Panc1 (cell line): Measurements from ENCODE around the gene YDJC. TPM values are rescaled to one million over a fixed set of nuclear protein-coding genes. Genes with fewer than 3 reads are reported as not detected.

Experiments used
- ATAC-seq: fragments of 200-7000 bp; cut with Tn5 transposase; 2 replicates; pipeline ENCODE4 v1.9.1; 2020; ENCODE audit warnings: mild to moderate bottlenecking, moderate library complexity
- BruUV-seq: library from RNA; stranded (reverse); fragments of 400-500 nt; replicated peaks from 2 replicates; lab custom pipeline; 2021; lab: Mats Ljungman, UMichigan
- CTCF ChIA-PET: fragments of 300-600 bp; sonication (Branson Sonifier 250); formaldehyde crosslinking; loops from one replicate; lab custom pipeline; 2022; ENCODE audit warnings: antibody characterized with exemption; lab: Charles Lee
- POLR2A ChIA-PET: fragments of 300-600 bp; sonication (Branson Sonifier 250); formaldehyde crosslinking; loops from one replicate; lab custom pipeline; 2022; ENCODE audit warnings: antibody characterized with exemption; lab: Charles Lee
- DNase-seq: peaks from one replicate; pipeline ENCODE4 v3.0.0-alpha.2; 2010; ENCODE audit warnings: low read depth, low spot score
- H3K27ac ChIP-seq: 2 replicates; pipeline ENCODE4 v1.5.1; 2011; ENCODE audit warnings: mild to moderate bottlenecking, low read length, inconsistent platforms
- H3K27me3 ChIP-seq: fragments of 200-500 bp; sonication (Bioruptor generic); 2 replicates; pipeline ENCODE4 v1.6.0; 2014; ENCODE audit warnings: low read length, inconsistent platforms; ENCODE audit not compliant: control insufficient read depth, insufficient read depth
- H3K36me3 ChIP-seq: fragments of 200-500 bp; sonication (Bioruptor generic); 2 replicates; pipeline ENCODE4 v1.5.1; 2014; ENCODE audit warnings: inconsistent platforms, mild to moderate bottlenecking, low read length, moderate library complexity; ENCODE audit not compliant: control insufficient read depth, insufficient read depth
- H3K4me1 ChIP-seq: 2 replicates; pipeline ENCODE4 v1.5.1; 2011; ENCODE audit warnings: inconsistent platforms, mild to moderate bottlenecking, low read length, moderate library complexity; ENCODE audit not compliant: control insufficient read depth, insufficient read depth
- H3K4me3 ChIP-seq, 2 experiments: 2 replicates each; pipeline ENCODE4 v1.5.1; 2011 to 2012; ENCODE audit warnings: low read depth in 2 of 2, low read length in 2 of 2, mild to moderate bottlenecking in 2 of 2, inconsistent platforms in 1 of 2, moderate library complexity in 1 of 2
- H3K9me3 ChIP-seq: fragments of 200-500 bp; sonication (Bioruptor generic); 2 replicates; pipeline ENCODE4 v1.5.1; 2014; ENCODE audit warnings: low read depth, mild to moderate bottlenecking, inconsistent platforms, low read length, moderate library complexity; ENCODE audit not compliant: control insufficient read depth, insufficient read depth
- CTCF ChIP-seq: fragments of 450-650 bp; IDR thresholded peaks from 2 replicates; pipeline ENCODE4 v1.5.1; 2017; ENCODE audit warnings: mild to moderate bottlenecking
- POLR2AphosphoS5 ChIP-seq: IDR thresholded peaks from 2 replicates; pipeline ENCODE4 v1.6.1; 2012; ENCODE audit warnings: mild to moderate bottlenecking, low read depth, low read length, moderate library complexity
- REST ChIP-seq, 2 experiments: IDR thresholded peaks; 2 replicates each; pipeline ENCODE4 v1.6.1; 2011 to 2012; ENCODE audit warnings: low read depth in 2 of 2, control low read depth in 1 of 2, low read length in 1 of 2, mild to moderate bottlenecking in 1 of 2, moderate library complexity in 1 of 2; ENCODE audit not compliant: insufficient read depth in 1 of 2
- SIN3A ChIP-seq: IDR thresholded peaks from 2 replicates; pipeline ENCODE4 v1.6.1; 2012; ENCODE audit warnings: low read depth, mild to moderate bottlenecking, low read length, moderate library complexity, borderline replicate concordance; ENCODE audit not compliant: insufficient read depth
- TCF7L2 ChIP-seq: IDR thresholded peaks from 2 replicates; pipeline ENCODE4 v1.6.1; 2011; ENCODE audit warnings: mild to moderate bottlenecking, low read depth, low read length, inconsistent platforms
- in situ Hi-C: cut with HindIII; loops from 2 replicates; pipeline ENCODE4 v1.10.0; 2016; ENCODE audit warnings: low sequenced_read_pairs, low pct_unique_long_range_greater_than_20kb
- intact Hi-C: fragments of 100-400 bp; cut with micrococcal nuclease; formaldehyde crosslinking; loops from one replicate; pipeline ENCODE4 v1.10.0; 2022; ENCODE audit not compliant: unreplicated experiment
- total RNA-seq: library from RNA; stranded (reverse); gene quantifications from one replicate; pipeline ENCODE4 v1.2.1, GENCODE V29; 2021; ENCODE audit not compliant: unreplicated experiment

Gene YDJC
- total RNA-seq, 1 experiment from 2014 or later: 60.6 TPM

GRCh38 chr22:21636629-21637218 is 6.9 kb upstream of the YDJC start:
- TF ChIP-seq POLR2AphosphoS5 (no peak), CTCF (no peak), REST (IDR thresholded peaks at IDR 0.05; ENCODE audit: insufficient read depth in 1 of 2, low read depth in 2 of 2, low read length in 1 of 2) (no peak), TCF7L2 (no peak), SIN3A (no peak)
- H3K36me3 ChIP-seq: no peaks in the 10 kb centered on the region
- H3K27me3 ChIP-seq: no peaks in the 10 kb centered on the region
- no peak for ATAC-seq
- intact Hi-C loops: no loop called here
- DNase-seq: no peak
- no peak overlapping the region for H3K27ac ChIP-seq
- in situ Hi-C loops: no loop called here
- no TSS peak for BruUV-seq
- H3K4me1 ChIP-seq: peaks cover 5% of the 10 kb centered on the region; the same call in 1 of the 2 replicates
- POLR2A ChIA-PET: no interaction called here
- CTCF ChIA-PET: no interaction called here
- no peaks in the 10 kb centered on the region for H3K9me3 ChIP-seq
- no peak overlapping the region for H3K4me3 ChIP-seq

- H3K27me3 ChIP-seq: no peaks in the 10 kb centered on the region
- H3K4me3 ChIP-seq: no peak overlapping the region
- POLR2A ChIA-PET: no interaction called here
- intact Hi-C loops: no loop called here
- DNase-seq (no peak), ATAC-seq (no peak)
- peaks cover under 1% of the 10 kb centered on the region for H3K4me1 ChIP-seq
- no peaks in the 10 kb centered on the region for H3K9me3 ChIP-seq
- no TSS peak for BruUV-seq
- no peak overlapping the region for H3K27ac ChIP-seq
- TF ChIP-seq REST (IDR thresholded peaks at IDR 0.05; ENCODE audit: insufficient read depth in 1 of 2, low read depth in 2 of 2, low read length in 1 of 2) (no peak), CTCF (no peak), POLR2AphosphoS5 (no peak), TCF7L2 (no peak)
- in situ Hi-C loops: no loop called here
- CTCF ChIA-PET: no interaction called here
- H3K36me3 ChIP-seq: no peaks in the 10 kb centered on the region
These were observed 6.1 kb upstream of the YDJC start for GRCh38 chr22:21635771-21636510.
